ENCODE data around the gene TTLL8.
"Not testable (repeated sequence)": the region's sequence is repeated elsewhere in the genome, so short reads cannot be mapped to it uniquely, and the experiment has no call there.

DNA sequence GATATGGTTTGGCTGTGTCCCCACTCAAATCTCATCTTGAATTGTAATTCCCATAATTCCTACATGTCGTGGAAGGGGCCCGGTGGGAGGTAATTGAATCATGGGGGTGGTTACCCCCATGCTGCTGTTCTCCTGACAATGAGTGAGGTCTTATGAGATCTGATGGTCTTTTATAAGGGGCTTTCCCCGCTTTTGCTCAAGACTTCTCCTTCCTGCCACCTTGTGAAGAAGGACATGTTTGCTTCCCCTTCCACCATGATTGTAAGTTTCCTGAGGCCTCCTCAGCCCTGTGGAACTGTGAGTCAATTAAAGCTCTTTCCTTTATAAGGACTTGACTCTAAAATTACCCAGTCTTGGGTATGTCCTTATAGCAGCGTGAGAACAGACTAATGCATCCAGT, 28.9 kb upstream of the TTLL8 start:
- TF ChIP-seq, protein P1, sequence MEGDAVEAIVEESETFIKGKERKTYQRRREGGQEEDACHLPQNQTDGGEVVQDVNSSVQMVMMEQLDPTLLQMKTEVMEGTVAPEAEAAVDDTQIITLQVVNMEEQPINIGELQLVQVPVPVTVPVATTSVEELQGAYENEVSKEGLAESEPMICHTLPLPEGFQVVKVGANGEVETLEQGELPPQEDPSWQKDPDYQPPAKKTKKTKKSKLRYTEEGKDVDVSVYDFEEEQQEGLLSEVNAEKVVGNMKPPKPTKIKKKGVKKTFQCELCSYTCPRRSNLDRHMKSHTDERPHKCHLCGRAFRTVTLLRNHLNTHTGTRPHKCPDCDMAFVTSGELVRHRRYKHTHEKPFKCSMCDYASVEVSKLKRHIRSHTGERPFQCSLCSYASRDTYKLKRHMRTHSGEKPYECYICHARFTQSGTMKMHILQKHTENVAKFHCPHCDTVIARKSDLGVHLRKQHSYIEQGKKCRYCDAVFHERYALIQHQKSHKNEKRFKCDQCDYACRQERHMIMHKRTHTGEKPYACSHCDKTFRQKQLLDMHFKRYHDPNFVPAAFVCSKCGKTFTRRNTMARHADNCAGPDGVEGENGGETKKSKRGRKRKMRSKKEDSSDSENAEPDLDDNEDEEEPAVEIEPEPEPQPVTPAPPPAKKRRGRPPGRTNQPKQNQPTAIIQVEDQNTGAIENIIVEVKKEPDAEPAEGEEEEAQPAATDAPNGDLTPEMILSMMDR (conservative IDR thresholded peaks at IDR 0.05; ENCODE audit: low read length) = not testable (repeated sequence)
- not testable (repeated sequence) for TF ChIP-seq EZH2phosphoT487 (IDR thresholded peaks at IDR 0.05; ENCODE audit: borderline replicate concordance, low read depth, low read length)
